A549 (cell line): ENCODE results near the gene EPHB1. TPM values are rescaled to one million over a fixed set of nuclear protein-coding genes. Genes with fewer than 3 reads are reported as not detected.

Experiments used
- ATAC-seq, 2 experiments: fragments of 200-7000 bp in 1 of 2; fragments of >200 bp in 1 of 2; cut with Nextera tagmentation in 1 of 2; cut with Tn5 transposase in 1 of 2; 3 replicates each; pipeline versions ENCODE4 v1.8.0 to v1.9.1; 2018 to 2020; ENCODE audit warnings: mild to moderate bottlenecking in 1 of 2, moderate library complexity in 1 of 2
- CTCF ChIA-PET: fragments of 300-600 bp; sonication (Branson Sonifier 250); formaldehyde crosslinking; extraction: SDS; loops from one replicate; lab custom pipeline; 2021; ENCODE audit warnings: antibody characterized with exemption, inconsistent platforms; lab: Yijun Ruan, JAX
- POLR2A ChIA-PET: fragments of 350-600 bp; formaldehyde crosslinking; extraction: SDS; loops from one replicate; lab custom pipeline; 2021; ENCODE audit warnings: antibody characterized with exemption, inconsistent platforms; lab: Yijun Ruan, JAX
- DNase-seq, 2 experiments: peaks; one replicate each; pipeline versions ENCODE4 v3.0.0 to v3.0.0-alpha.2; 2011 to 2016; ENCODE audit warnings: low read depth in 1 of 2, low spot score in 1 of 2
- FAIRE-seq: peaks from 2 replicates; lab custom pipeline; 2011; peaks lifted over from hg19 to GRCh38; lab: Jason Lieb, UNC
- H3K27ac ChIP-seq, 2 experiments: fragments of >200 bp; sonication (Bioruptor Twin); formaldehyde crosslinking; 3 replicates each; pipeline ENCODE4 v1.5.1; 2016 to 2017
- H3K4me1 ChIP-seq: fragments of >200 bp; sonication (Bioruptor Twin); formaldehyde crosslinking; 3 replicates; pipeline ENCODE4 v1.6.1; 2016
- H3K4me2 ChIP-seq: fragments of >200 bp; sonication (Bioruptor Twin); formaldehyde crosslinking; 3 replicates; pipeline ENCODE4 v1.6.1; 2016
- H3K4me3 ChIP-seq: fragments of >200 bp; sonication (Bioruptor Twin); formaldehyde crosslinking; 3 replicates; pipeline ENCODE4 v1.5.1; 2016
- H3K9me3 ChIP-seq: fragments of >200 bp; sonication (Bioruptor Twin); formaldehyde crosslinking; 3 replicates; pipeline ENCODE4 v1.6.1; 2016
- ATOH8 ChIP-seq: fragments of 250-450 bp; sonication (Bioruptor Pico); IDR thresholded peaks from 2 replicates; pipeline ENCODE4 v1.5.0; 2020; ENCODE audit warnings: low read depth, mild to moderate bottlenecking, moderate library complexity
- BHLHE40 ChIP-seq: IDR thresholded peaks from 2 replicates; pipeline ENCODE4 v1.6.1; 2012; ENCODE audit warnings: low read depth, low read length, inconsistent platforms
- CEBPB ChIP-seq, 2 experiments: fragments of >200 bp in 1 of 2; sonication (Bioruptor Twin) in 1 of 2; formaldehyde crosslinking in 1 of 2; IDR thresholded peaks; 2 replicates each; pipeline ENCODE4 v1.6.1; 2012 to 2016
- CTCF ChIP-seq: fragments of >200 bp; sonication (Bioruptor Twin); formaldehyde crosslinking; IDR thresholded peaks from 3 replicates; pipeline ENCODE4 v1.5.1; 2016
- E2F6 ChIP-seq: IDR thresholded peaks from 2 replicates; pipeline ENCODE4 v1.6.1; 2012; ENCODE audit warnings: low read depth, borderline replicate concordance
- EHF ChIP-seq: fragments of 250-450 bp; sonication (Bioruptor Pico); IDR thresholded peaks from 2 replicates; pipeline ENCODE4 v1.5.0; 2020; ENCODE audit warnings: mild to moderate bottlenecking
- EHMT2 ChIP-seq: fragments of 200-600 bp; sonication (generic); IDR thresholded peaks from 2 replicates; pipeline ENCODE4 v1.6.1; 2016; ENCODE audit warnings: antibody characterized with exemption, low read depth, mild to moderate bottlenecking, moderate library complexity
- FOSL2 ChIP-seq, 2 experiments: fragments of 450-650 bp in 1 of 2; fragments of >200 bp in 1 of 2; sonication (Bioruptor Twin) in 1 of 2; formaldehyde crosslinking; IDR thresholded peaks; 2 replicates each; pipeline versions ENCODE4 v1.5.0 to v1.6.1; 2016 to 2020; ENCODE audit warnings: mild to moderate bottlenecking in 1 of 2, moderate library complexity in 1 of 2
- HDAC2 ChIP-seq: fragments of 200-600 bp; sonication (generic); IDR thresholded peaks from 2 replicates; pipeline ENCODE4 v1.6.1; 2016
- HOXA7 ChIP-seq: fragments of 250-450 bp; sonication (Bioruptor Pico); IDR thresholded peaks from 2 replicates; pipeline ENCODE4 v1.5.0; 2020; ENCODE audit warnings: mild to moderate bottlenecking, moderate library complexity
- JUN ChIP-seq, 2 experiments: fragments of >200 bp; sonication (Bioruptor Twin); formaldehyde crosslinking; IDR thresholded peaks; 2 replicates in 1 of 2; 3 replicates in 1 of 2; pipeline ENCODE4 v1.6.1; 2016 to 2017
- JUNB ChIP-seq: fragments of >200 bp; sonication (Bioruptor Twin); formaldehyde crosslinking; IDR thresholded peaks from 2 replicates; pipeline ENCODE4 v1.6.1; 2016
- KDM5A ChIP-seq: fragments of 200-600 bp; sonication (generic); IDR thresholded peaks from 2 replicates; pipeline ENCODE4 v1.6.1; 2016; ENCODE audit warnings: antibody characterized with exemption, mild to moderate bottlenecking
- NFE2L2 ChIP-seq: fragments of 150-350 bp; conservative IDR thresholded peaks from 2 replicates; pipeline ENCODE4 v1.6.1; 2014; ENCODE audit warnings: low read length
- NPAS2 ChIP-seq: fragments of 250-450 bp; sonication (Bioruptor Pico); IDR thresholded peaks from 2 replicates; pipeline ENCODE4 v1.8.0; 2022; ENCODE audit warnings: mild to moderate bottlenecking, moderate library complexity, borderline replicate concordance
- POLR2A ChIP-seq: IDR thresholded peaks from 2 replicates; pipeline ENCODE4 v1.6.1; 2012; ENCODE audit warnings: mild to moderate bottlenecking, low read length
- RARB ChIP-seq: fragments of 250-450 bp; sonication (Bioruptor Pico); IDR thresholded peaks from 2 replicates; pipeline ENCODE4 v1.8.0; 2021; ENCODE audit warnings: mild to moderate bottlenecking, moderate library complexity
- RFX5 ChIP-seq: fragments of 450-650 bp; IDR thresholded peaks from 2 replicates; pipeline ENCODE4 v1.7.1; 2014; ENCODE audit warnings: antibody characterized with exemption, mild to moderate bottlenecking, moderate library complexity
- SMC3 ChIP-seq: fragments of >200 bp; sonication (Bioruptor Twin); formaldehyde crosslinking; IDR thresholded peaks from 3 replicates; pipeline ENCODE4 v1.6.1; 2018; ENCODE audit warnings: inconsistent platforms
- TFCP2L1 ChIP-seq: fragments of 250-450 bp; sonication (Bioruptor Pico); IDR thresholded peaks from 2 replicates; pipeline ENCODE4 v1.5.0; 2021; ENCODE audit warnings: mild to moderate bottlenecking
- TP53 ChIP-seq: fragments of 250-450 bp; sonication (Bioruptor Pico); IDR thresholded peaks from 2 replicates; pipeline ENCODE4 v1.5.0; 2021; ENCODE audit warnings: mild to moderate bottlenecking, moderate library complexity
- USF2 ChIP-seq: fragments of 450-650 bp; IDR thresholded peaks from 2 replicates; pipeline ENCODE4 v1.6.1; 2014; ENCODE audit warnings: antibody characterized with exemption
- ZC3H11A ChIP-seq: fragments of 450-650 bp; IDR thresholded peaks from 2 replicates; pipeline ENCODE4 v1.6.1; 2014; ENCODE audit warnings: antibody characterized with exemption, mild to moderate bottlenecking
- ZSCAN20 ChIP-seq: fragments of 250-450 bp; sonication (Bioruptor Pico); IDR thresholded peaks from 2 replicates; pipeline ENCODE4 v1.8.0; 2022; ENCODE audit warnings: mild to moderate bottlenecking, moderate library complexity
- WGBS: methylation state at CpG from one replicate; pipeline ENCODE4 v1.1.6; 2017; ENCODE audit errors: missing lambda C conversion rate; 5-methylcytosine and 5-hydroxymethylcytosine counted together
- polyA plus RNA-seq, 4 experiments: library from polyadenylated mRNA; depleted of rRNA in 3 of 4; stranded (reverse); fragments of >200 nt; fragmentation: RNase III in 1 of 4; extraction: RNeasy Plus Mini Kit Qiagen cat#74134 plus additional on column Dnase treatment in 1 of 4; gene quantifications; 2 replicates in 3 of 4; 3 replicates in 1 of 4; pipeline ENCODE4 v1.2.3, GENCODE V29; 2011 to 2017

The EPHB1 gene
- polyA plus RNA-seq, 2 of the 4 experiments (the other 2 are of a cell fraction), result 0.18 to 0.21 TPM

- TF ChIP-seq ATOH8 (CRISPR knock-in tag) (no peak), HOXA7 (CRISPR knock-in tag) (no peak), HDAC2 (no peak), FOSL2 (IDR thresholded peaks at IDR 0.05) (no peak), FOSL2 (CRISPR knock-in tag; IDR thresholded peaks at IDR 0.05) (no peak), EHF (no peak), NFE2L2 (no peak), CEBPB (IDR thresholded peaks at IDR 0.05) (no peak)
Measured at GRCh38 chr3:135012101-135012500, 217.0 kb downstream of the EPHB1 start (continued).

DNA sequence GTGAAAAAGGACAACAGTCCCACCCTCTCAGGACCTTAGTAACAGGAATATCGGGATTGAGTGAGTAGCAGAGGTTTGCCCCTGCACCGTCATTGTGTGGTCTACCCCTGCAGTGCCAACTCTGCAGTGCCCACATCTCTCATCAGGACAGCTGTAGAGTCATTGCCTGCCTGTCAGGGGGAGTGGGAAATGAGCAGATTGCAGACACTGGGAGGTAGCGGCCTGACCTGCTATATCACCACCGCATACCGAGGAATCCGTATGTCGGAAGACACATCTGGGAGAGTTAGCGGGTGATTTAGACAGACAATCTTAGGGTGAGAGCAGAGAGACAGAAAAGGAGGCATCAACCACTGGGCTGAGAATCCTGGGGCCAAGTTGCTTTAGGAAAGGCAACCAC is 218.1 kb downstream of the EPHB1 start:
- Histone ChIP-seq H3K4me3 (no peak overlapping the region), H3K9me3 (no peaks in the 10 kb centered on the region), H3K4me2 (no peak overlapping the region), H3K27ac (no peak overlapping the region), H3K4me1 (no peaks in the 10 kb centered on the region)
- TF ChIP-seq KDM5A (no peak), BHLHE40 (no peak), RARB (CRISPR knock-in tag) (no peak), EHMT2 (no peak), ZC3H11A (no peak)
- ChIA-PET CTCF (no interaction called here), POLR2A (no interaction called here)
- FAIRE-seq, result no peak
- ATAC-seq, result no peak
- WGBS, result 36% methylated on average over 8 of the region's 8 CpGs
- no peak for DNase-seq

DNA sequence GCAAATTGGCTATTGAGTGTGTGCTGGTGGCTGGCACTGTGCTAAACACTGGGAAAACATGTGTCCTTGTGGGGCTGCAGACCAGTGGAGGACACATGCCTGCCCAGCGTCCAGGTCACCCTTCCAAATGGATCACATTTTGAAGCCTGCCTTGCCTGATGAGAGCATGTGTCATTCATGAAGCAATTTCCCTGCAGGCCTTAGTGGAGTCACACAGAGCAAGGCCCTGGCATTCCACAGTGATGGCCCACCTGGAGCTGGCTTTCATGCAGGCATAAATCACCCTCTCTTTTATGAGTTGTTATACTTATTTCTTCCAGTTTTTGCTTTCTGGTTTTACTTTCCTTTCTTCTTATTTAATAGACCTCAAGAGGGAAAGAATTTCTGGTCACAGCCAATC is 219.5 kb downstream of the EPHB1 start:
- Histone ChIP-seq H3K4me2 (no peak overlapping the region), H3K27ac (no peak overlapping the region), H3K4me3 (no peak overlapping the region), H3K4me1 (no peaks in the 10 kb centered on the region), H3K9me3 (no peaks in the 10 kb centered on the region)
- POLR2A ChIA-PET, result no interaction called here
- DNase-seq, result no peak
- FAIRE-seq, result no peak
- CTCF ChIA-PET, result no interaction called here
- no peak for ATAC-seq
- WGBS, result no CpG with 5 or more reads among the region's 1 CpG
- TF ChIP-seq SMC3, result no peak
- no peak for TF ChIP-seq RARB (CRISPR knock-in tag)

GRCh38 chr3:135017003-135017893 is 222.2 kb downstream of the EPHB1 start:
- CTCF ChIA-PET, result interaction anchor here (1.4 kb wide), 1 partner anchor 24 kb away, joined by 3 read pairs; no protein-coding TSS in a partner anchor
- TF ChIP-seq HOXA7 (CRISPR knock-in tag) (no peak), ZSCAN20 (CRISPR knock-in tag) (no peak), POLR2A (no peak), USF2 (no peak), JUNB (no peak), E2F6 (no peak), FOSL2 (IDR thresholded peaks at IDR 0.05) (no peak), FOSL2 (CRISPR knock-in tag; IDR thresholded peaks at IDR 0.05) (no peak), CTCF (no peak), RFX5 (no peak), CEBPB (IDR thresholded peaks at IDR 0.05) (no peak), JUN (IDR thresholded peaks at IDR 0.05) (no peak), TP53 (CRISPR knock-in tag) (no peak), NPAS2 (CRISPR knock-in tag) (no peak), TFCP2L1 (CRISPR knock-in tag) (no peak)
- Histone ChIP-seq H3K4me3 (no peak overlapping the region), H3K27ac (no peak overlapping the region), H3K9me3 (no peaks in the 10 kb centered on the region), H3K4me1 (no peaks in the 10 kb centered on the region), H3K4me2 (no peak overlapping the region)
- POLR2A ChIA-PET, result no interaction called here
- 35% methylated on average over 8 of the region's 9 CpGs for WGBS
- ATAC-seq (no peak), FAIRE-seq (no peak), DNase-seq (no peak)
